GM21529 (cell line): ENCODE measurements around the gene GUCA1A.
"Not testable (repeated sequence)": the region's sequence is repeated elsewhere in the genome, so short reads cannot be mapped to it uniquely, and the experiment has no call there.

ENCODE experiments used
- ATAC-seq: cut with Tn5 transposase; IDR thresholded peaks from one replicate; pipeline ENCODE4 v1.9.1; 2021; ENCODE audit not compliant: unreplicated experiment

GUCA1A gene

GRCh38 chr6:42171813-42172581 is 1.2 kb upstream of the GUCA1A start:
- no peak for ATAC-seq

GRCh38 chr6:42175860-42176259 is 2.7 kb downstream of the GUCA1A start:
- no peak for ATAC-seq

- no peak for ATAC-seq
These were observed 3.8 kb downstream of the GUCA1A start for GRCh38 chr6:42176981-42177380.

- no peak for ATAC-seq
These were observed 4.6 kb downstream of the GUCA1A start for GRCh38 chr6:42177514-42178364.

GRCh38 chr6:42179261-42179944 is 6.2 kb downstream of the GUCA1A start:
- ATAC-seq = no peak

GRCh38 chr6:42179945-42180313 is 6.8 kb downstream of the GUCA1A start:
- ATAC-seq = no peak

GRCh38 chr6:42182101-42182500 is 8.9 kb downstream of the GUCA1A start:
- no peak for ATAC-seq

GRCh38 chr6:42184475-42184874 is 11.3 kb downstream of the GUCA1A start:
- ATAC-seq = no peak

- no peak for ATAC-seq
These were observed 12.4 kb downstream of the GUCA1A start for GRCh38 chr6:42185597-42185996.

GRCh38 chr6:42188406-42188805 is 15.2 kb downstream of the GUCA1A start:
- no peak for ATAC-seq

- ATAC-seq = no peak
These were observed 17.5 kb downstream of the GUCA1A start for GRCh38 chr6:42190554-42191183.

- ATAC-seq = not testable (repeated sequence)
These were observed 19.2 kb downstream of the GUCA1A start for GRCh38 chr6:42192385-42192784.

- no peak for ATAC-seq
These were observed 20.3 kb downstream of the GUCA1A start for GRCh38 chr6:42193491-42193894.

GRCh38 chr6:42194056-42194455 is 20.9 kb downstream of the GUCA1A start:
- no peak for ATAC-seq

- no peak for ATAC-seq
These were observed 22.3 kb downstream of the GUCA1A start for GRCh38 chr6:42195415-42195814.

GRCh38 chr6:42197555-42198362 is 24.6 kb downstream of the GUCA1A start:
- ATAC-seq = no peak

GRCh38 chr6:42199106-42199981 is 26.2 kb downstream of the GUCA1A start:
- ATAC-seq = no peak

- ATAC-seq = no peak
These were observed 26.9 kb downstream of the GUCA1A start for GRCh38 chr6:42200035-42200434.

GRCh38 chr6:42201382-42201781 is 28.2 kb downstream of the GUCA1A start:
- no peak for ATAC-seq
